ENCODE measurements around the gene ATP6V0E2. TPM values are rescaled to one million over a fixed set of nuclear protein-coding genes. Genes with fewer than 3 reads are reported as not detected.

ATP6V0E2 gene
- total RNA-seq, 1 experiment from 2014 or later, result 35.6 TPM

DNA sequence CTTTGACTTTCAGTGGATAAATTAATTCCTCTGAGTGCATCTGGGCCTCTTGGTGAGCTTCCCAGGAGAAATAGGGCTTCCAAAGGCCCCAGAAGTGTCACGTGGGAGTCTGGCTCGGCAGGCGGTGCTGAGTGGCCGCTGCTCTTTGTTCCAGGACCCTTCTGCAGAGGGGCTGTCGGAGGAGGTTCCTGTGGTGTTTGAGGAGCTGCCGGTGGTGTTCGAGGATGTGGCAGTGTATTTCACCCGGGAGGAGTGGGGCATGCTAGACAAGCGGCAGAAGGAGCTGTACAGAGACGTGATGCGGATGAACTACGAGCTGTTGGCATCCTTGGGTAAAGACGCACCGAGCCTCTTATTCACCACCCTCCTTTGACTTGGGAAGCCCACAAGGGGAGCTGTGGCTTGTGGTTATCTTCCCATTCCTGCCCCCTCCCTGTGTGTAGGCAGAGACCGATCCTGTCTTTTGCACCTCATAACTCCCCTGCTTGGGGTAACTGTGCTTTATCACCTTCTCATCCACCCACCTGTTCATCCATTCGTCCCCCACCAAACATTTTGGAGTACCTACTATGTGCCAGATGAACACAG lies 23.7 kb upstream of the ATP6V0E2 start:
- ChIA-PET POLR2A (ENCODE audit: unreplicated experiment) (interaction anchor here (0.6 kb wide), 1 partner anchor 11 kb away, joined by 6 read pairs; no protein-coding TSS in a partner anchor), CTCF (no interaction called here)
- DNase-seq, result no peak
- no TSS peak for BruUV-seq (replicated peaks)
- Histone ChIP-seq H3K4me3 (no peak overlapping the region), H3F3A (ENCODE audit: insufficient read depth, low read depth) (no peaks in the 10 kb centered on the region; the same call in 1 of the 2 replicates), H3K4me2 (no peak overlapping the region), H2AFZ (no peak overlapping the region), H3K4me1 (replicated peaks; ENCODE audit: insufficient read depth) (peaks cover 12% of the 10 kb centered on the region), H3K27ac (no peak overlapping the region), H3K9me3 (ENCODE audit: insufficient read depth, low read depth) (no peaks in the 10 kb centered on the region), H4K20me1 (ENCODE audit: insufficient read depth) (no peaks in the 10 kb centered on the region), H3K79me2 (ENCODE audit: low read depth) (no peaks in the 10 kb centered on the region), H3K36me3 (ENCODE audit: low read depth) (no peaks in the 10 kb centered on the region), H3K9me2 (ENCODE audit: insufficient read depth) (no peaks in the 10 kb centered on the region), H3K27me3 (ENCODE audit: insufficient read depth, low read depth) (no peaks in the 10 kb centered on the region)
- TF ChIP-seq, protein P1, sequence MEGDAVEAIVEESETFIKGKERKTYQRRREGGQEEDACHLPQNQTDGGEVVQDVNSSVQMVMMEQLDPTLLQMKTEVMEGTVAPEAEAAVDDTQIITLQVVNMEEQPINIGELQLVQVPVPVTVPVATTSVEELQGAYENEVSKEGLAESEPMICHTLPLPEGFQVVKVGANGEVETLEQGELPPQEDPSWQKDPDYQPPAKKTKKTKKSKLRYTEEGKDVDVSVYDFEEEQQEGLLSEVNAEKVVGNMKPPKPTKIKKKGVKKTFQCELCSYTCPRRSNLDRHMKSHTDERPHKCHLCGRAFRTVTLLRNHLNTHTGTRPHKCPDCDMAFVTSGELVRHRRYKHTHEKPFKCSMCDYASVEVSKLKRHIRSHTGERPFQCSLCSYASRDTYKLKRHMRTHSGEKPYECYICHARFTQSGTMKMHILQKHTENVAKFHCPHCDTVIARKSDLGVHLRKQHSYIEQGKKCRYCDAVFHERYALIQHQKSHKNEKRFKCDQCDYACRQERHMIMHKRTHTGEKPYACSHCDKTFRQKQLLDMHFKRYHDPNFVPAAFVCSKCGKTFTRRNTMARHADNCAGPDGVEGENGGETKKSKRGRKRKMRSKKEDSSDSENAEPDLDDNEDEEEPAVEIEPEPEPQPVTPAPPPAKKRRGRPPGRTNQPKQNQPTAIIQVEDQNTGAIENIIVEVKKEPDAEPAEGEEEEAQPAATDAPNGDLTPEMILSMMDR (conservative IDR thresholded peaks at IDR 0.05), result no peak
- no peak for TF ChIP-seq EZH2 (IDR thresholded peaks at IDR 0.05; ENCODE audit: low read depth)
- intact Hi-C loops (cut with micrococcal nuclease; ENCODE audit: unreplicated experiment), result no loop called here

DNA sequence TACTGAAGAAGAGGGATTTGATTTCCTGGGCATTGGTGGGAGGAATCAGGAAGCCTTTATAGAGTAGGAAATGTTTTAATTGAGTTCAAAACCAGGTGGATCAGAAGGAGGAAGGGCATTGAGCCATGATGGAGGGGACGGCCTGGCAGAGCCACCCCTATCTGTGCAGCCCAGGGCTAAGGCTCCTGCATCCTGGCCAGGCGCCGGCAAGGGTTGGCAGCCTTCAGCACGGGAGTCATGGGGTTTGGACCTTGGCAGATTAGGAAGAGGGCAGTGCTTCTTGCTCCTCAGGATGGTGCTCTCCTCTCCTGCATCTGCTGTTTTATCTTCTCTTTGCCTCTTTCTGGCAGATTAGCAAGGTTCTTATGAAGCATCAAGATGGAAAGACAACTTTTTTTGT lies 23.1 kb upstream of the ATP6V0E2 start:
- ChIA-PET POLR2A (ENCODE audit: unreplicated experiment) (no interaction called here), CTCF (no interaction called here)
- Histone ChIP-seq H3K9me2 (ENCODE audit: insufficient read depth) (no peaks in the 10 kb centered on the region), H3K9me3 (ENCODE audit: insufficient read depth, low read depth) (no peaks in the 10 kb centered on the region), H3F3A (ENCODE audit: insufficient read depth, low read depth) (no peaks in the 10 kb centered on the region; the same call in 1 of the 2 replicates), H3K36me3 (ENCODE audit: low read depth) (no peaks in the 10 kb centered on the region), H3K27ac (no peak overlapping the region), H3K4me1 (replicated peaks; ENCODE audit: insufficient read depth) (peaks cover 18% of the 10 kb centered on the region), H3K27me3 (ENCODE audit: insufficient read depth, low read depth) (no peaks in the 10 kb centered on the region), H4K20me1 (ENCODE audit: insufficient read depth) (no peaks in the 10 kb centered on the region), H2AFZ (no peak overlapping the region), H3K79me2 (ENCODE audit: low read depth) (no peaks in the 10 kb centered on the region), H3K4me3 (no peak overlapping the region), H3K4me2 (no peak overlapping the region)
- no peak for DNase-seq
- intact Hi-C loops (cut with micrococcal nuclease; ENCODE audit: unreplicated experiment), result no loop called here
- no peak for TF ChIP-seq EZH2 (IDR thresholded peaks at IDR 0.05; ENCODE audit: low read depth)
- TF ChIP-seq, protein P1 (conservative IDR thresholded peaks at IDR 0.05), result no peak
- BruUV-seq (replicated peaks), result no TSS peak

DNA sequence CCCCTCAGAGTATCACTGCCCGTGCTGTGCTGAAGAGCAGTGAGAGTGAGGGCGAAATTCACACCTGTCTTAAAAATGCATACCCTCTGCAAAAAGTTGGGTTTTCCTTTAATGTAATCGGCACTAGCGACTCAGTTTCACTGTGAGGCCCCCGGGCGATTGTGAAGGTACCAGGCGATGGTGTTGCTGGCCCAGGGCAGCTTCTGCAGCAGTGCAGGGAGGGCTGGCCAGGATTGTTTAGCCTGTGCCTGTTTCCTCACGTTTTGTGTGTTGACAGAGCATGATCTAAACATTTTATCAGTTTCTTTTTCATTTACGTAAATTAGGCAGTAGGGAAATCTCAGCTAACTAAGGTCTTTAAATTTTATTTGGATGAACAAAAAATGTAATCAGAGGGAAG lies 22.3 kb upstream of the ATP6V0E2 start:
- Histone ChIP-seq H3K4me3 (no peak overlapping the region), H4K20me1 (ENCODE audit: insufficient read depth) (no peaks in the 10 kb centered on the region), H3K9me3 (ENCODE audit: insufficient read depth, low read depth) (no peaks in the 10 kb centered on the region), H3K9me2 (ENCODE audit: insufficient read depth) (no peaks in the 10 kb centered on the region), H3K4me2 (no peak overlapping the region), H3K36me3 (ENCODE audit: low read depth) (no peaks in the 10 kb centered on the region), H2AFZ (no peak overlapping the region), H3F3A (ENCODE audit: insufficient read depth, low read depth) (no peaks in the 10 kb centered on the region; the same call in 1 of the 2 replicates), H3K4me1 (replicated peaks; ENCODE audit: insufficient read depth) (peaks cover 21% of the 10 kb centered on the region), H3K27me3 (ENCODE audit: insufficient read depth, low read depth) (no peaks in the 10 kb centered on the region), H3K79me2 (ENCODE audit: low read depth) (no peaks in the 10 kb centered on the region), H3K27ac (no peak overlapping the region)
- ChIA-PET POLR2A (ENCODE audit: unreplicated experiment) (interaction anchor here (0.7 kb wide), 1 partner anchor 10 kb away, joined by 11 read pairs; no protein-coding TSS in a partner anchor), CTCF (no interaction called here)
- BruUV-seq (replicated peaks), result no TSS peak
- intact Hi-C loops (cut with micrococcal nuclease; ENCODE audit: unreplicated experiment), result no loop called here
- no peak for DNase-seq
- TF ChIP-seq EZH2 (IDR thresholded peaks at IDR 0.05; ENCODE audit: low read depth), result no peak
- TF ChIP-seq, protein P1 (conservative IDR thresholded peaks at IDR 0.05), result no peak
